Measurements from ENCODE around the gene FGD4. TPM values are rescaled to one million over a fixed set of nuclear protein-coding genes. Genes with fewer than 3 reads are reported as not detected.

FGD4 gene
- total RNA-seq, 4 donors from 2014 or later, result 21.4 to 33.0 (median 26.9) TPM

DNA sequence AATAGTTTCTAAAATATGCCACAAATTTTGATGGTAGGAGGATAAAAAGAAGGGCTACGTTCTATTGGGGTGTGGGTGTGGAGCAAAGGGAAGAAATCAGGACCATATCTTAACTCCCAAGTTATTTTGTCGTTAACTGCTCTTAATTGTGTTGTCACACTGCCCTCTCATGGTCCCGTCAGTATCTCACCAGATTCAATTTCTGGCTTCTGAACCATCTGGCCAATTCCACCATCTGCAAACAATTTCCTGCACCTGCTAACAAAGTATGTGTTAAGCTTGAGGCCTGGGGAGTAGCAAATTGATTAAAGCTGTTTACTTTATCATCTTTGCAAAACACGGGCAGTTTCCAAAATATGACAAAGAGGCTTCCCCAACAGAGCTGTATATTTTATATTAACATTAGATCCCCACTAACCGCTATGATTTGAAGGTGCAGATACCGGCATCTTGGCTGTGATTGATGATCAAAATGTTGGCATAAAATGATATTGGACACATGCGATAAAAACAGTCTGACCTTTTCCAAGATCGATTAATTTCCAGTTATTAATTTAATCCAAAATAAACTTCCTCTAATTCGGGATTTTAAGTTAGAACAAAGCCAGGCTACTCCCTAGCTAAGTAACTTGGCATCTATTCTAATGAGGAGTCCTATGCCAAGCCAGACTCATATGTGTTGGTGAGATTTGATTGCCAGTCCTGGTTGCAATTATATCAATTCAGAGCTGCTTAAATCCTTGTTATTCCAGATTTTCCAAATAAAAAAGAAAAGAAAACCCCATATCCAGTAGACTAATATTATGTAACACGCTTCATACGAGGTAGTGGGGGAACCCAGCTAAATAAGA, 272.8 kb downstream of the FGD4 start:
- no peak for DNase-seq (ENCODE audit: extremely low spot score)

GRCh38 chr12:32679091-32679919, 279.9 kb downstream of the FGD4 start, which contains the start of gene DNM1L:
DNM1L (plus strand) TSS chr12:32679301; CDS start chr12:32679364, 63 bp downstream.
- 0% methylated on average over 22 of the region's 76 CpGs for whole genome bisulfite sequencing
- no peaks in the 10 kb centered on the region for H3K27me3 ChIP-seq
- intact Hi-C loops (cut with DNase I), result loop anchor here (5.0 to 10.0 kb wide), 2 partner anchors 575 to 1022 kb away; partner anchors contain the start of genes BICD1 and ETFBKMT

More for the DNA sequence above, 272.8 kb downstream of the FGD4 start:
- Histone ChIP-seq H3K4me1 (peaks cover 0 to 11% (median 5%) of the 10 kb centered on the region in 4 donors), H3K27ac (replicated peaks in 1 of 4) (no peak overlapping the region), H3K9me3 (no peaks in the 10 kb centered on the region), H3K27me3 (no peaks in the 10 kb centered on the region), H3K36me3 (no peaks in the 10 kb centered on the region), H3K4me3 (no peak overlapping the region)
- TF ChIP-seq POLR2AphosphoS5 (IDR thresholded peaks at IDR 0.05), result peak; percentile 29 to 44
- no peak for TF ChIP-seq EP300 (IDR thresholded peaks at IDR 0.05)
- TF ChIP-seq POLR2A (IDR thresholded peaks at IDR 0.05; ENCODE audit: low read depth), result no peak
- peak; percentile 41 to 58 (median 53) for TF ChIP-seq CTCF (IDR thresholded peaks at IDR 0.05)
- intact Hi-C loops (cut with DNase I), result loop anchor here (5.0 to 10.0 kb wide), 3 partner anchors 215 to 567 kb away; partner anchors contain the start of gene BICD1
- WGBS, result 18% methylated on average over 11 of the region's 11 CpGs

GRCh38 chr12:32679920-32680237, 280.5 kb downstream of the FGD4 start:
- no peak for DNase-seq (ENCODE audit: extremely low spot score)
- H3K36me3 ChIP-seq, result no peaks in the 10 kb centered on the region
- H3K27ac ChIP-seq (replicated peaks in 1 of 4), result peak overlapping the region; percentile 87 to 99 (median 96)
- 1% methylated on average over 14 of the region's 14 CpGs for WGBS
- peak overlapping the region; percentile 78 to 99 (median 92) for H3K4me3 ChIP-seq
- no peaks in the 10 kb centered on the region for H3K27me3 ChIP-seq
- intact Hi-C loops (cut with DNase I), result loop anchor here (5.0 to 10.0 kb wide), 2 partner anchors 575 to 1023 kb away; partner anchors contain the start of genes BICD1 and ETFBKMT
- H3K4me1 ChIP-seq, result peaks cover 12 to 36% (median 26%) of the 10 kb centered on the region in 4 donors
- H3K9me3 ChIP-seq, result no peaks in the 10 kb centered on the region
- TF ChIP-seq CTCF (IDR thresholded peaks at IDR 0.05) (no peak), POLR2AphosphoS5 (IDR thresholded peaks at IDR 0.05) (no peak), POLR2A (IDR thresholded peaks at IDR 0.05; ENCODE audit: low read depth) (no peak), EP300 (IDR thresholded peaks at IDR 0.05) (no peak)

More at GRCh38 chr12:32679091-32679919, 279.9 kb downstream of the FGD4 start, which contains the start of gene DNM1L:
- Histone ChIP-seq H3K36me3 (no peaks in the 10 kb centered on the region), H3K4me1 (peaks cover 12 to 32% (median 26%) of the 10 kb centered on the region in 4 donors), H3K9me3 (no peaks in the 10 kb centered on the region), H3K27ac (replicated peaks in 1 of 4) (peak within 1 kb of the TSS; percentile 87 to 99 (median 96)), H3K4me3 (peak within 1 kb of the TSS; percentile 78 to 99 (median 92))
- DNase-seq (ENCODE audit: extremely low spot score), result peak; percentile 93
- TF ChIP-seq CTCF (IDR thresholded peaks at IDR 0.05) (peak in 1 of 3 experiments; percentile 14), EP300 (IDR thresholded peaks at IDR 0.05) (no peak), POLR2AphosphoS5 (IDR thresholded peaks at IDR 0.05) (peak; percentile 89 to 96), POLR2A (IDR thresholded peaks at IDR 0.05; ENCODE audit: low read depth) (peak; percentile 58)

GRCh38 chr12:32680787-32681186, 281.4 kb downstream of the FGD4 start:
- H3K4me3 ChIP-seq, result peak overlapping the region; percentile 78 to 99 (median 92)
- no peaks in the 10 kb centered on the region for H3K27me3 ChIP-seq

More at GRCh38 chr12:32680787-32681186, 281.4 kb downstream of the FGD4 start:
- Histone ChIP-seq H3K27ac (replicated peaks in 1 of 4) (peak overlapping the region; percentile 87 to 99 (median 96)), H3K36me3 (peaks cover 0 to 7% (median 0%) of the 10 kb centered on the region in 4 donors), H3K9me3 (no peaks in the 10 kb centered on the region), H3K4me1 (peaks cover 12 to 36% (median 26%) of the 10 kb centered on the region in 4 donors)
- intact Hi-C loops (cut with DNase I), result no loop called here
- no peak for TF ChIP-seq CTCF (IDR thresholded peaks at IDR 0.05)
- no peak for TF ChIP-seq POLR2AphosphoS5 (IDR thresholded peaks at IDR 0.05)
- no peak for TF ChIP-seq EP300 (IDR thresholded peaks at IDR 0.05)
- TF ChIP-seq POLR2A (IDR thresholded peaks at IDR 0.05; ENCODE audit: low read depth), result no peak
- DNase-seq (ENCODE audit: extremely low spot score), result no peak
